ENCODE data around the gene HMCN2.

The HMCN2 gene

DNA sequence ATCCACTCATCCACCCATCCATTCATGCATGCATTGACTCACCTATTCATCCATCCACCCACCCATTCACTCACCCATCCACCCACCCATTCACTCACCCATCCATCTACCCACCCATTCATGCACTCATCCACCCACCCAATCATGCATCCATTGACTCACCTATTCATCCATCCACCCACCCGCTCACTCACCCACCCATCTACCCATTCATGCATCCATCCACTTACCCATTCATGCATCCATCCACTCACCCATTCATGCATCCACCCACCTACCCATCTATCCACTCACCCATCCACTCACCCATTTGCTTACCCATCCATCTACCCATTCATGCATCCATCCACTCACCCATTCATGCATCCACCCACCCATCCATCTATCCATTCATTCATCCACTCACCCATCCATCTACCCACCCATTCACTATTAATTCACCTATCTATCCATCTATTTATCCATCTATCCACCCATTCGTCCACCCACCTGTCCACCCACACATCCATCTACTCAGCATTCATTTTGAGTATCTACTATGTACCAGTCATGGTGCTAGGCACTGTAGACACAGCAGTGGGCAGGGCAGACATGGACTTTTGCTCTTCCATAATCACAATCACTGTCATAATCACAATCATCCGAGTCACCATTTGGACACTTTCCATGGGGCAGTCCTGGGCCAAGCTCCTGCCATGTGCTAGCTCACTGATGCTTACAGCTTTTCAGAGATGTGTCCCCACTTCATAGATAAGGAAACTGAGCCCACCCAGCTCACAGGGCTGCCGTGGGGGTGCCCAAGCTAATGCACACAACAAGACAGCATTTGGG is 34.4 kb downstream of the HMCN2 start:
- no peak overlapping the region for H3K4me3 ChIP-seq (ENCODE audit: low read length)
- TF ChIP-seq, protein P1, sequence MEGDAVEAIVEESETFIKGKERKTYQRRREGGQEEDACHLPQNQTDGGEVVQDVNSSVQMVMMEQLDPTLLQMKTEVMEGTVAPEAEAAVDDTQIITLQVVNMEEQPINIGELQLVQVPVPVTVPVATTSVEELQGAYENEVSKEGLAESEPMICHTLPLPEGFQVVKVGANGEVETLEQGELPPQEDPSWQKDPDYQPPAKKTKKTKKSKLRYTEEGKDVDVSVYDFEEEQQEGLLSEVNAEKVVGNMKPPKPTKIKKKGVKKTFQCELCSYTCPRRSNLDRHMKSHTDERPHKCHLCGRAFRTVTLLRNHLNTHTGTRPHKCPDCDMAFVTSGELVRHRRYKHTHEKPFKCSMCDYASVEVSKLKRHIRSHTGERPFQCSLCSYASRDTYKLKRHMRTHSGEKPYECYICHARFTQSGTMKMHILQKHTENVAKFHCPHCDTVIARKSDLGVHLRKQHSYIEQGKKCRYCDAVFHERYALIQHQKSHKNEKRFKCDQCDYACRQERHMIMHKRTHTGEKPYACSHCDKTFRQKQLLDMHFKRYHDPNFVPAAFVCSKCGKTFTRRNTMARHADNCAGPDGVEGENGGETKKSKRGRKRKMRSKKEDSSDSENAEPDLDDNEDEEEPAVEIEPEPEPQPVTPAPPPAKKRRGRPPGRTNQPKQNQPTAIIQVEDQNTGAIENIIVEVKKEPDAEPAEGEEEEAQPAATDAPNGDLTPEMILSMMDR (conservative IDR thresholded peaks at IDR 0.05; ENCODE audit: low read length): no peak
- no peak for DNase-seq (ENCODE audit: low read depth)

DNA sequence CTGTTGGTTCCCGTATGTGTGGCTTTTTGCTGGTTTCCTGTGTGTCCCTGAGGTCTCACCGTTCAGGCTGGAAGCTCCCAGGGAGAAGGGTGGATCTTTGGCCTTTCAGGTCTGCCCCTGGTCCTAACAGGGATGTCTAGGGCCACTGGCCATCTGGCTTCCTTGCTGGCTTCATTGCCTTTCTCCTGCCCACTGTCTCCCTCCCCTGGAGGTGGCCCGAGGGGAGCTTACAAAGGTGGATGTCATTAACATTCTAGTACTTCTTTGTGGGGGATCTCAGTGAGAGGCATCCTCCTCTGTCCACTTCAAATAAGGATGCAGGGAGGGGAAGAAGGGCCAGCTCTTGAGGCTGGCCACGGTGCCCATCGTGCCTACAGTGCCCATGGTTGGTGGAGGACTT is 35.2 kb downstream of the HMCN2 start:
- no peak overlapping the region for H3K4me3 ChIP-seq (ENCODE audit: low read length)
- DNase-seq (ENCODE audit: low read depth): no peak
- TF ChIP-seq, protein P1 (conservative IDR thresholded peaks at IDR 0.05; ENCODE audit: low read length): no peak

DNA sequence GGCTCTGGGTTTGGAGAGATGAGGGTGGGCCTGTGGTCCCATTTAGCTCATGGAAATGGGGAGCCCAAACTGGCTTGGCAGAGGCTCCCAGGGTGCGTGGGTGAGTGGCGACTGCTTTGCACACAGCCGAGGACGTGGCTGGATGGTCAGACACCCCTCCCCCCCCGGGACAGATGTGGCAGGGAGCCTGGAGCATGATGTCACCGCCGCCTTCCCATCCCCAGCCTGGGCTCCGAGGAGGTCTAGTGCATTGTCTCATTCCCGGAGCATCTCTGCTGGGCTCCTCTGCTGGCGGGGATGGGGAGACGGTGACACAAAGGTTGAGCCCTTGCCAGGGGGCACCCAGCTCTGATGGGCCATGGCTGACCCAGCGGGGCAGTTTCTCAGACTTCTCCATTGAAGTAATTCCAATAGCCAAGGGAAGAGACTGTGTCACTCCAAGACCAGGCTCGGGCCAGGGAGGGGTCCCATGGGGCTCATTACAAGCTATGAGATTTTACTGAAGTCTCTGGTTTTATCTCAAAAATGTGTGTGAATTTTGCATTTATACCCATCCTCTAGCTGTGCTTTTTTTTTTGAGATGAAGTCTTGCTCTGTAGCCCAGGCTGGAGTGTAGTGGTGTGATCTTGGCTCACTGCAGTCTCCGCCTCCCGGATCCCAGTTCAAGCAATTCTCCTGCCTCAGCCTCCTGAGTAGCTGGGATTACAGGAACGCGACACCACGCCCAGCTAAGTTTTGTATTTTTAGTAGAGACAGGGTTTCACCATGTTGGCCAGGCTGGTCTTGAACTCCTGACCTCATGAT is 36.1 kb downstream of the HMCN2 start:
- TF ChIP-seq, protein P1 (conservative IDR thresholded peaks at IDR 0.05; ENCODE audit: low read length): peak; percentile 20; the same call in 1 of the 2 replicates
- peak; percentile 72 for DNase-seq (ENCODE audit: low read depth)

DNA sequence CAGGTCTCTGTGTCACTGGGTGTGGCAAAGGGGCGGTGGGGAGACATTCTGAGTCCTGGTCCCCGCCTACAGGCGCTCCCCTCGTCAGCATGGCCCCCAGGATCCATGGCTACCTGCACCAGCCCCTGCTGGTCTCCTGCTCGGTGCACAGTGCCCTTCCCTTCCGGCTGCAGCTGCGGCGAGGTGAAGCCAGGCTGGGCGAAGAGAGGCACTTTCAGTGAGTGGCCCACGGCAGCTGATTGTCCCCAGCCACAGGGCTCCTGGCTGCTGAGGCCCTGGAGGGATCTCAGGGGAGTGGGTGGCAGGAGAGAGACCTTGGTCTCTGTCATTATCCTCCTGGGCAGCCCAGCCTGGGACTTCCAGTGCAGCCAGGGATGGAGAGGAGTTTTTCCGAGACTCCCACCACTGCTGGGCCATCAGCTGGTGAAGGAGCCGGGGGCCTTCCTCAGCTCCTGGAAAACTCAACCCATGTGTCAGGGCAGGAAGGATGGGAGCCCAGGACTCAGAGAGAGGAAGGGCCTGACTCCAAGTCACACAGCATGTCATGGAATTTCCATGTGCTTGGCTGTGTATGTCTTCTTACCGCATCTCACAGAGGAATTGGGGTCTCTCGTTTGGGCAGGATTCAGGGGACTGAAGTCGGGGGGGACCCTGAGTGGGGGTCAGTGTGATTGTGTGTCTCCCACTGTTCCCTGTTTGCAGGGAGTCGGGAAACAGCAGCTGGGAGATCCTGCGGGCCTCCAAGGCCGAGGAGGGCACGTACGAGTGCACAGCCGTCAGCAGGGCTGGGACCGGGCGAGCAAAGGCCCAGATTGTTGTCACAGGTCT is 37.4 kb downstream of the HMCN2 start:
- TF ChIP-seq, protein P1 (conservative IDR thresholded peaks at IDR 0.05; ENCODE audit: low read length): no peak
- no peak overlapping the region for H3K4me3 ChIP-seq (ENCODE audit: low read length)
- no peak for DNase-seq (ENCODE audit: low read depth)

More for the DNA sequence above, 36.1 kb downstream of the HMCN2 start:
- H3K4me3 ChIP-seq (ENCODE audit: low read length): no peak overlapping the region

DNA sequence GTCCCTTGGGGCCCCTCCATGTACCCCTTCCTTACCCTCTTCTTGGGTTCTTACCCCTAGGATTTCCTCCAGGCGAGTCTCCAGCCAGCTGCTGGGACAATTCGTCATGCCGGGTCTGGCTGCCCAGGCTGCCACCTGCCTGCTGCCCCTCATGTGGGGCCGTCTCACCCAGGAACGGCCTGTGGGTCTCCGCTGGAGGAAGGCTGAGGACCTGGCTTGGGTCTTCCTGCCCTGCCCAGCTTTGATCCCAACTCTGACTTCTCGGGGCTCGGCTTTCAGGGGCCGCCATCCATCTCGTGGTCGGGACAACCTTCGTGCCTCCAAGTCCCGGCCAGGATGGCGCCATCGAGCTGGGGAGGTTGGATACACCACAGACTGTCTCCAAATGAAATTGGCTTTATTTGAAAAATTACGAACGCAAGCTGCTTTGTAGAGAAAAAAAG is 38.1 kb downstream of the HMCN2 start:
- no peak overlapping the region for H3K4me3 ChIP-seq (ENCODE audit: low read length)
- TF ChIP-seq, protein P1 (conservative IDR thresholded peaks at IDR 0.05; ENCODE audit: low read length): no peak
- DNase-seq (ENCODE audit: low read depth): no peak

DNA sequence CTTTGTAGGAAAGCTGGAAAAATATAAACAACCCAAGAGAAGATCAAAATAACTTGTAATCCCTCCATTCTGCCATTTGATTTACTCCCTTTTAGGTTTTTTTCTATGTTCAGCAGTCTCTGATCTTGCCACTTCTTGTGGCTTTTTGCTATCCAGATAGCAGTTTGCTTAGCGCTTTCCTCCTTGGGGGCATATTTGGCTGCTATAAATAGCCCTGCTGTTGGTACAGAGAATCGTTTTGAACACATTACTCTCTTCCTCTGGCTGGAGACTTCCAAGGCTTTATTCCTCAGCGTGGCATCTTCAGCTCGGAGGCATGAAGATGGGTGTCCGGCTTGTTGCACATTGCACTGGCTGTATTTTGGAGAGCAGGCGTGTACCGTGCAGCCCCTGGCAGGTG is 38.6 kb downstream of the HMCN2 start:
- H3K4me3 ChIP-seq (ENCODE audit: low read length): no peak overlapping the region

More for the DNA sequence above, 38.6 kb downstream of the HMCN2 start:
- TF ChIP-seq, protein P1 (conservative IDR thresholded peaks at IDR 0.05; ENCODE audit: low read length): no peak
- DNase-seq (ENCODE audit: low read depth): no peak

Measured in AG10803 (cell line).